CD14-positive monocyte (primary cell): Measurements from ENCODE around the gene CDCA3. TPM values are rescaled to one million over a fixed set of nuclear protein-coding genes. Genes with fewer than 3 reads are reported as not detected.

ENCODE experiments used
- DNase-seq, 3 donors: peaks; one replicate each; pipeline ENCODE4 v3.0.0-alpha.2; 2011 to 2022
- H2AFZ ChIP-seq: 2 replicates; pipeline ENCODE4 v1.6.0; 2012; ENCODE audit warnings: mild to moderate bottlenecking, low read depth, low read length, inconsistent platforms; ENCODE audit not compliant: insufficient read depth, poor library complexity, severe bottlenecking
- H3K27ac ChIP-seq, 2 donors: 1 replicate in 1 of 2; 2 replicates in 1 of 2; pipeline ENCODE4 v1.5.1; 2012 to 2013; ENCODE audit warnings: low read length in 2 of 2, control low read depth in 1 of 2, inconsistent platforms in 1 of 2, low read depth in 1 of 2, mild to moderate bottlenecking in 1 of 2
- H3K27me3 ChIP-seq, 2 donors: one replicate each; pipeline versions ENCODE4 v1.6.0 to v1.6.1; 2011 to 2013; ENCODE audit warnings: low read length in 2 of 2; ENCODE audit not compliant: control insufficient read depth in 2 of 2, insufficient read depth in 2 of 2
- H3K36me3 ChIP-seq, 2 donors: replicated peaks in 1 of 2; 1 replicate in 1 of 2; 2 replicates in 1 of 2; pipeline versions ENCODE4 v1.5.1 to v1.6.1; 2012 to 2013; ENCODE audit warnings: low read length in 2 of 2, control low read depth in 1 of 2, inconsistent platforms in 1 of 2, mild to moderate bottlenecking in 1 of 2; ENCODE audit not compliant: insufficient read depth in 2 of 2, control insufficient read depth in 1 of 2
- H3K4me1 ChIP-seq, 2 donors: 1 replicate in 1 of 2; 2 replicates in 1 of 2; pipeline versions ENCODE4 v1.5.1 to v1.6.1; 2012 to 2013; ENCODE audit warnings: low read length in 2 of 2, control low read depth in 1 of 2, inconsistent platforms in 1 of 2, mild to moderate bottlenecking in 1 of 2, moderate library complexity in 1 of 2; ENCODE audit not compliant: insufficient read depth in 2 of 2, control insufficient read depth in 1 of 2
- H3K4me2 ChIP-seq: replicated peaks from 2 replicates; pipeline ENCODE3; 2012; ENCODE audit warnings: low read length, moderate library complexity, mild to moderate bottlenecking; ENCODE audit not compliant: poor library complexity, severe bottlenecking; ENCODE audit errors: extremely low read depth
- H3K4me3 ChIP-seq, 3 experiments: fragments of 200-600 bp in 1 of 3; sonication (generic) in 1 of 3; replicated peaks in 1 of 3; 1 replicate in 2 of 3; 2 replicates in 1 of 3; pipeline ENCODE4 v1.5.1; 2011 to 2013; ENCODE audit warnings: low read length in 3 of 3, mild to moderate bottlenecking in 3 of 3, control low read depth in 2 of 3, low read depth in 2 of 3, inconsistent platforms in 1 of 3, moderate library complexity in 1 of 3
- H3K79me2 ChIP-seq: 2 replicates; pipeline ENCODE4 v1.6.0; 2012; ENCODE audit warnings: mild to moderate bottlenecking, control low read depth, inconsistent platforms, low read length, moderate library complexity; ENCODE audit not compliant: insufficient read depth
- H3K9ac ChIP-seq: 2 replicates; pipeline ENCODE4 v1.6.0; 2017; ENCODE audit warnings: low read length, mild to moderate bottlenecking; ENCODE audit not compliant: insufficient read depth, poor library complexity, severe bottlenecking
- H3K9me3 ChIP-seq, 2 donors: replicated peaks in 1 of 2; 1 replicate in 1 of 2; 2 replicates in 1 of 2; pipeline versions ENCODE4 v1.5.1 to v1.6.1; 2012 to 2013; ENCODE audit warnings: low read length in 2 of 2, control low read depth in 1 of 2; ENCODE audit not compliant: control insufficient read depth in 1 of 2, insufficient read depth in 1 of 2
- H4K20me1 ChIP-seq: 2 replicates; pipeline ENCODE4 v1.6.0; 2012; ENCODE audit warnings: mild to moderate bottlenecking, low read length, control low read depth, moderate library complexity; ENCODE audit not compliant: insufficient read depth
- H3K27ac Mint-ChIP-seq, 7 donors: one replicate each; pipeline ENCODE4 v1.8.0; 2020; ENCODE audit warnings: mild to moderate bottlenecking in 7 of 7, mixed read lengths in 7 of 7, moderate library complexity in 6 of 7, inconsistent platforms in 2 of 7
- H3K27me3 Mint-ChIP-seq, 3 donors: one replicate each; pipeline ENCODE4 v1.8.0; 2021 to 2022; ENCODE audit warnings: low read depth in 3 of 3, mild to moderate bottlenecking in 3 of 3, mixed read lengths in 3 of 3, moderate library complexity in 3 of 3, inconsistent platforms in 1 of 3
- H3K36me3 Mint-ChIP-seq, 2 donors: one replicate each; pipeline ENCODE4 v1.8.0; 2020; ENCODE audit warnings: mixed read lengths in 2 of 2, inconsistent platforms in 1 of 2, mild to moderate bottlenecking in 1 of 2
- H3K4me1 Mint-ChIP-seq: one replicate; pipeline ENCODE4 v1.8.0; 2020; ENCODE audit warnings: mild to moderate bottlenecking, mixed read lengths
- H3K4me3 Mint-ChIP-seq, 2 donors: one replicate each; pipeline ENCODE4 v1.8.0; 2020; ENCODE audit warnings: mild to moderate bottlenecking in 2 of 2, mixed read lengths in 2 of 2, moderate library complexity in 1 of 2
- H3K9me3 Mint-ChIP-seq, 7 donors: one replicate each; pipeline ENCODE4 v1.8.0; 2020 to 2022; ENCODE audit warnings: mixed read lengths in 7 of 7, mild to moderate bottlenecking in 6 of 7, moderate library complexity in 6 of 7, inconsistent platforms in 2 of 7
- CTCF ChIP-seq: fragments of 200-600 bp; IDR thresholded peaks from one replicate; pipeline ENCODE4 v1.8.0; 2022; ENCODE audit warnings: antibody characterized with exemption, mild to moderate bottlenecking
- WGBS: methylation state at CpG from one replicate; pipeline ENCODE4 v1.1.5; 2013; ENCODE audit warnings: missing lambda C conversion rate; ENCODE audit not compliant: insufficient coverage; 5-methylcytosine and 5-hydroxymethylcytosine counted together
- intact Hi-C, 2 donors: fragments of 100-400 bp; cut with micrococcal nuclease; formaldehyde crosslinking; loops; one replicate each; pipeline versions ENCODE4 v1.15.0 to v1.15.1; 2023
- polyA plus RNA-seq, 3 donors: library from polyadenylated mRNA; depleted of rRNA in 1 of 3; unstranded in 2 of 3; stranded (reverse) in 1 of 3; fragments of 300-500 nt in 2 of 3; fragments of >200 nt in 1 of 3; fragmentation: Illumina TruSeq in 2 of 3; gene quantifications; 1 replicate in 2 of 3; 2 replicates in 1 of 3; pipeline ENCODE4 v1.2.3, GENCODE V29; 2012 to 2021

The CDCA3 gene
- polyA plus RNA-seq, 3 donors: 0.57 to 0.61 (median 0.59) TPM

- H2AFZ ChIP-seq: no peak overlapping the region
- Mint-ChIP-seq H3K9me3 (peaks cover 0 to 12% (median 8%) of the 10 kb centered on the region in 7 donors), H3K36me3 (peaks cover 18 to 26% of the 10 kb centered on the region in 2 donors), H3K4me3 (peak overlapping the region; percentile 51 to 84), H3K27ac (peak overlapping the region in 1 of 7 donors; percentile 43), H3K27me3 (peaks cover 46 to 63% (median 46%) of the 10 kb centered on the region in 3 donors), H3K4me1 (peaks cover 49% of the 10 kb centered on the region)
- H3K27me3 ChIP-seq: peaks cover 12 to 50% of the 10 kb centered on the region in 2 donors
- DNase-seq: peak; percentile 82
- no peak overlapping the region for H3K4me3 ChIP-seq
- H3K9me3 ChIP-seq: peaks cover 0 to 6% of the 10 kb centered on the region in 2 donors
- H3K4me2 ChIP-seq: peak overlapping the region; percentile 8
- H3K9ac ChIP-seq: no peak overlapping the region
- peaks cover 29% of the 10 kb centered on the region for H4K20me1 ChIP-seq
- H3K4me1 ChIP-seq: peaks cover 30 to 56% of the 10 kb centered on the region in 2 donors
- TF ChIP-seq CTCF: peak; percentile 95
- no peaks in the 10 kb centered on the region for H3K36me3 ChIP-seq
- intact Hi-C loops: loop anchor here (1.0 to 5.0 kb wide), 5 partner anchors 33 to 203 kb away; no protein-coding TSS in a partner anchor
- H3K79me2 ChIP-seq: peaks cover 5% of the 10 kb centered on the region
- 23% methylated on average over 9 of the region's 19 CpGs for WGBS
- H3K27ac ChIP-seq: no peak overlapping the region
Observed at GRCh38 chr12:6825398-6826124, 25.5 kb downstream of the CDCA3 start.

- Histone ChIP-seq H2AFZ (no peak overlapping the region), H3K4me3 (no peak overlapping the region), H3K36me3 (peaks cover 3% of the 10 kb centered on the region in 2 donors), H3K27ac (no peak overlapping the region), H3K79me2 (peaks cover 5% of the 10 kb centered on the region), H3K27me3 (peaks cover 12 to 44% of the 10 kb centered on the region in 2 donors), H4K20me1 (peaks cover 29% of the 10 kb centered on the region), H3K9me3 (peaks cover 0 to 6% of the 10 kb centered on the region in 2 donors), H3K4me2 (no peak overlapping the region), H3K9ac (no peak overlapping the region), H3K4me1 (peaks cover 35 to 62% of the 10 kb centered on the region in 2 donors)
- intact Hi-C loops: loop anchor here (1.0 to 5.0 kb wide), 6 partner anchors 33 to 208 kb away; no protein-coding TSS in a partner anchor
- H3K4me1 Mint-ChIP-seq: peaks cover 54% of the 10 kb centered on the region
- H3K27ac Mint-ChIP-seq: peak overlapping the region in 1 of 7 donors; percentile 38
- H3K27me3 Mint-ChIP-seq: peaks cover 40 to 57% (median 41%) of the 10 kb centered on the region in 3 donors
- no peak for DNase-seq
- TF ChIP-seq CTCF: no peak
- H3K9me3 Mint-ChIP-seq: peaks cover 0 to 12% (median 8%) of the 10 kb centered on the region in 7 donors
- peaks cover 24 to 30% of the 10 kb centered on the region in 2 donors for H3K36me3 Mint-ChIP-seq
- WGBS: 69% methylated on average over 9 of the region's 12 CpGs
- H3K4me3 Mint-ChIP-seq: peak overlapping the region in 1 of 2 donors; percentile 54
Observed at GRCh38 chr12:6824901-6825381, 26.1 kb downstream of the CDCA3 start.
